Anterior cingulate cortex (tissue), 58 donors: ENCODE data around the gene ADAM30.

Experiments used
- DNase-seq, 58 donors: peaks; one replicate each; lab custom pipeline; 2025; lab: John Stamatoyannopoulos, UW

ADAM30 gene

DNA sequence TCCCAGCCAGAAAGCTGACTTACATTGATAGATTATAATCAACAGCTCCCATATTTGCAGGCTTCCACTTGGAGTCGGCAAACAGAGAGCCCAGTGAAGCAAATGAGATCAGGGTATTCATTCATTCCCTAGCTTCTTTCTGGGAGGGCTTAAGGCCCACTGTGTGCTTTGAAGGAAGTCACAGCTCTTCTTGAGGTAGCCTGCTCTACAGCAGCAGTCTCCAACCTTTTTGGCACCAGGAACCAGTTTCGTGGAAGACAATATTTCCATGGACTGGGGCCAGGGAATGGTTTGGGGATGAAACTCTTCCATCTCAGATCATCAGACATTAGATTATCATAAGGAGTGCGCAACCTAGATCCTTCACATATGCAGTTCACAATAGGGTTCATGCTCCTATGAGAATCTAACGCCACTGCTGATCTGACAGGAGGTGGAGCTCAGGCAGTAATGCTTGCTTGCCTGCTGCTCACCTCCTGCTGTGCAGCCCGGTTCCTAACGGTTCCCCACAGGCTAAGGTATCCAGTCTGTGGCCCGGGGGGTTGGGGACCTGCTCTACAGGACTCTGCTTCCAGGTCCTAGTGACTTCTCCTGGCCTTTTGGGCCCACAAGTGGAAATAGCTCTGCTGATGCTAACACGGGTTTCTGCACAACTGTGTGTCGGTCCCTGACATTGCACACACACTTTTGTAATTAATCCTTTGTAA, 13.7 kb upstream of the ADAM30 start:
- DNase-seq = no peak

- no peak for DNase-seq
Measured at GRCh38 chr1:119908661-119909060, 12.3 kb upstream of the ADAM30 start.

DNA sequence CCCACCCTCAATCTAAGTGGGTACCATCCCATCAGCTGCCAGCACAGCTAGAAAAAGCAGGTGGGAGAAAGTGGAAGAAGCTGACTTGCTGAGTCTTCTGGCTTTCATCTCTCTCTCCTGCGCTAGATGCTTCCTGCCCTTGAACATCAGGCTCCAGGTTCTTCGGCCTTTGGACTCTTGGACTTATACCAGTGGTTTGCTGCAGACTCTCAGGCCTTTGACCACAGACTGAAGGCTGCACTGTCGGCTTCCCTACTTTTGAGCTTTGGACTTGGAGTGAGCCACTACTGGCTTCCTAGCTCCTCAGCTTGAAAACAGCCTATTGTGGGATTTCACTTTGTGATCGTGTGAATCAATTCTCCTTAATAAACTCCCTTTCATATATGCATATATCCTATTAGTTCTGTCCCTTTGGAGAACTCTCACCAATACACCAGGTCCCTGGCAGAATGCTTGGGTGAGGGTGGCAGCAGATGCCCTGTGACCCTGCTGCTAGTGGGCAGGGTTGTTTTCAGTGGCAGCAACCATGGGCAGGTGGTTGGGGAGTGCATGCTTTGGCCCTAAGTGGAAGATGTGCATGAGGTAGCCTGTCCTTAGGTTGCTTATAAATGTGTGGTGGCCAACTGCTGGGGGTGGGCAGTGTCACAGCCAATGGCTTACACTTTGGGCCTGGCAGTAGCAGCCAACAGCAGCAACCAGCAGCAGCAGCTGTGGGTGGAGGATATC, 10.8 kb upstream of the ADAM30 start:
- no peak for DNase-seq

DNA sequence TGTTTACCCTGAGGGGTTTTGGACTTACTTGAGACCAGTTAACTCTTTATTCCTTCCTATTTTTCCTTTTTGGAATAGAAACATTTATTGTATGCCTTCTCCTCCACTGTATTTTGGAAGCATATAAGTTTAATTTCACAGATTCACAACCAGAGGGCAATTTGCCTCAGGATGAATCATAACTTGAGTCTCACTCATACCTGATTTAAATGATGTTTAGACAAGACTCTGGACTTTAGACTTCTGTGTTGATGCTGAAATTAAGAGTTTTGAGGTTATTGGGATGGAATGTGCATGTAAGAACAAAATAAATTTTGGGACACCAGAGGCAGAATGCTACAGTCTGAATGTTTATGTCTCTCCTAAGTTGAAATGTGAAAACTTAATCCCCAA, 7.1 kb upstream of the ADAM30 start:
- no peak for DNase-seq

DNA sequence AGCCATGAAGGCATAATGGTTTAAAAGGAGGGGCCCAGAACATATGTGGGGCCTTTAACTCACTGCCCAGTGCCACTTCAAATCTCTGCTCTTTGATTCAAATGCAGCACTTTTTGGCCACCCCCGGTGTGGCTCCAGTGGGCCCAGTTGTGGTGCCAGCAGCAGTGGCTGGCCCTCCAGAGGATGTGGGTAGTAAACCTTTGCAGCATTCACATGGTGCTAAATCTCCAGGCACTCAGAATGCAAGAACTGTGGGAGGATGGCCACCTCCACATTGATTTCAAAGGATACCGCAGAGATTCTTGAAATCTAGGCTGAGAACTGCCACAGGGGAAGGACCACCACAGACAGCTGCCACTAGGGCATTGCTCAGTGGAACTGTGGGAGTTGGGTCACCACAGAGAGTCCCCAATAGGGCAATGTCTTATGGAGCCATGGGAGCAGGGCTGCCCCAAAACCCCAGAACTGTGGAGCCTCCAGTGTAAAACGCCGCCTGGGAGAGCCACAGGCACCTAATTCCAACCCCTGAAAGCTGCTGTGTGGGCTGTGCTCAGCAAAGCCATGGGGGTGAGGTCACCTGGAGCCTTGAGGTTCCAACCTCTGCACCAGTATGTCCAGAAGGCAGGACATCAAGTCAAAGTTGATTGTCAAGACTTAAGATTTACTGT, 6.6 kb upstream of the ADAM30 start:
- DNase-seq = no peak

- no peak for DNase-seq
Measured at GRCh38 chr1:119898981-119899720, 2.8 kb upstream of the ADAM30 start.

DNA sequence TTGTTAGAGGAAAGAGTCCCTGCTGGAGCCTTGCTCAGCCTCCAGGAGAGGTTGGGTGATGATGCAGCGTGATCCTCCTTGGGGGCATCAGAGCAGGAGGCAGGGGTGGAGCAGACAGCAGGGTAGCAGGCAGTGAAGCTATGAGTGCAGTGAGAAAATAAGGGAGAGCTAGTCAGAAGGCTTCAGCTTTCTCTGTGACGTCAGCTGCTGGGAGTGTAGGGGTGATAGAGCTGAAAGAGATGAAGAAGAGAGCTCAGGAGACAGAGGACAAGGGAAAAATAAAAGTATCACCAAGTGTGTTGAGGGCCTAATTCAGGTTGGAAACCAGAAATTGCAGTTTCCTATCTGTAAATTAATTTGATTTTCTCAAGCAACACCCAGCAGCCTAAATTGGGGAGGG, 2.2 kb upstream of the ADAM30 start:
- DNase-seq = no peak

DNA sequence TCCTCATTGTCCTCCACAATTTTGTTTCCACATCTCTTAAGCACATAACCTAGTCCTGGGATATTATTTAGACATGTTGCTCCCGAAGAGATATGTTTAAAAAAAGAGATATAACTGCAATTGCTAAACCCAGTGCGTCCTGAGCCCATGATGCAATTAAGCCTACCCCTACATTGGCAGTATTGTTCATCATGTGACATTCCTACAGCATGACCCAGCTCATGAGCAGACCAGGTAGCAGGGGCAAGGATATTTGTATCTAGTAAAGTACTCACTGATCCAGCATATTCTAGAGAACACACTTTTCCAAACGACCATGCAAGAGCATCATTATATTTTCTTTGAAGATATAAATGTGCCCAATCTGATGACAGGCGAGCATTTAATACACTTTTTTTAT, 1.2 kb downstream of the ADAM30 start:
- no peak for DNase-seq

DNA sequence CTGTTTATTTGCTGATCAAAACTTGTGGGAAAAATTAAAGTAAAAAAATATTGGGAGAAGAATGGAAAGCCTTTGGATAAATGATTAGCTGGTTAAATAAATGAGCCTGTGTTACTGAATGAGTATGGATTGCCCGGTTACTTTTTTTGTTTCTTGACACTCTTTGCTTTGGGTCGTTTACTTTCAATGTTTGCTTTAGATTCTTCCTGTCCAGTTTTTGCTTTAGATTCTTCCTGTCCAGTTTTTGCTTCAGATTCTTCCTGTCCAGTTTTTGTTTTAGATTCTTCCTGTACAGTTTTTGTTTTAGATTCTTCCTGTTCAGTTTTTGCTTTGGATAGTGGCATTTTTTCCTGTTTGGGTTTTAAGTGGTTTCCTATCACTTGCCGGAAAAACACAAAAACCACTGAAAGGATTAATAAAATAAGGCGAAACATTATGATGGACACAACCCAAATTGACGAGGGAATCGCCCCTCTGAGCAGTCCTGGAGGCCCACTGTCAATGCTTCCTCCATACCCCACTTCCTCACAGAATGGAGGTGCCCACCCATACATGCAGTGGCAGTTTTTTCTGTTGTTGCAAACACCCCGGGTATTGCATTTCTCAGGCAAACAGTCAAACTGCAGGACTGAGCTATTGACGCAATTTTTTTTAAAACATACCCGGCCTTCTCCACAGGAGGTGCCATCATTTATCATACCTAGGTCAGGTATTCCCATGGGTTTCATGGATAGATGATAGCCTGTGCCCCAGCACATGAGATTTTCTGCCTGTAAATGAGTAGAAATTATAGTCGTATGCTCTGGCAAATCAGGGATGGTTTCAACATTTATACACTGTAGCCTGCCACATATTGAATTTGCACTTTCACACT, 2.3 kb downstream of the ADAM30 start:
- no peak for DNase-seq

- DNase-seq = no peak
Measured at GRCh38 chr1:119893238-119893791, 3.0 kb downstream of the ADAM30 start.

DNA sequence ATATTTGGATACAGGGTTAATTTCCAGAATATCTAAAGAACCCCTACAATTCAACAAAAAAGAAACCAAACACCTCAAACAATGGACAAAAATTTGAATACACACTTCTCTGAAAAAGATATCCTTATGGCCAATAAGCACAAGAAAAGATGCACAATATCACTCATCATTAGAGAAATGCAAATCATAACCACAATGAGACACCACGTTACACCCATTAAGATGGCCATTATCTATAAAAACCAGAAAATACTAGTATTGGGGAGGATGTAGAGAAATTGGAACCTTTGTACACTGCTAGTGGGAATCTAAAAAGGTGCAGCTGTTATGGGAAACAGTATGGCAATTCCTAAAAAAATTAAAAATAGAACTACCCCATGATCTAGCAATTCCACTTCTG, 4.9 kb downstream of the ADAM30 start:
- DNase-seq = no peak

DNA sequence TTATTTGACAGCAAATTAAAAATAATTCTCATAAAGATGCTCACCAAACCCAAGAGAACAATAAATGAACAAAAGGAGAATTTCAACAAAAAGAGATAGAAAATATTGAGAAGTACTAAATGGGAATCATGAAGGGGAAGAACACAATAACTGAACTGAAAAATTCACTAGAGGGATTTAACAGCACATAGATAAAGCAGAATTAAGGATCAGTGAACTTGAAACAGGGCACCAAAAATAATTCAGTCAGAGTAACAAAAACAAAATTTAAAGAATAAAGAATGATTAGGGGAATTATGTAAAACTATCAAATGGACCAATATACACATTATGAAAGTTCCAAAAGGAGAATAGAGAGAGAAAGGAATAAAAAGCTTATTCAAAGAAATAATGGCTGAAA, 7.8 kb downstream of the ADAM30 start:
- DNase-seq = no peak

- DNase-seq = no peak
Measured at GRCh38 chr1:119887427-119887826, 8.9 kb downstream of the ADAM30 start.

GRCh38 chr1:119885903-119886783, 10.2 kb downstream of the ADAM30 start:
- peak in 5 of 58 donors; percentile 3 to 25 (median 6) for DNase-seq

DNA sequence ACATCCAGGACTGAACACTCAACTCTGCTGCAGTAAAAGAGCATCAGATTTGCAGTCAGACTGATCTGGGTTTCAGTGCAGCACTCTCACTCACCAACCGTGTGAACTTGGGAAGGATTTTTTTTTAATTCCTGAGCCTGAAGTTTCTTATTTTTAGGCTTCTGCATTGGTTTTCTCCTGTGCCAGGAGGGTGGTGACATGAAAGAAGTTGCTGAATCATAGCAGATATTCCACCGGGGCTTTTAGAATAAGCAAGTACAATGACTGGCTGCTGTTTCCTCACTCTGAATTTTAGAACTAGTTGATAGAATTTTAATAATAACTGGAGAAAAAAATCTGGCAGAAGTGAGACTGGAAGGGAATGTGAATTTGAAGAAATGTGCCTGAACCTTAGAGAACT, 11.6 kb downstream of the ADAM30 start:
- DNase-seq = no peak

DNA sequence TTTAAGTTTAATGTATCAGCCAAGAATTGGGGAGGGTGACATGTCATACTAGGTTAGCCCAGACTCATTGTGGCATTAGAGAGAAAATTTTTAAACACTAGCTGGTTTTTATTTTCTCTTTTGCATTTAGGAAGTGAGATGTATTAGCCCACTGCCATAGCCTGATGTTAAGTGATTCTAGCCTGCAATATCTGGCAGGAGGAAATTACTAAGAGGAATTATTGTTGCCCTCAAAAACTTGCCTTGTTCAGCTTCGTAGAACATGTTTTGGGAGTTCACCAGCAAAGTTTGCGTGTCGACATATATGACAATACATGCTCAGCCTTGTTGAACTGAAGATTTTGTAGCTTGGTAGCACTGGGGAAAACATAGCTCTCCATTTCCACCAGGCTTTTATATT, 12.5 kb downstream of the ADAM30 start:
- DNase-seq = no peak

- DNase-seq = no peak
Measured at GRCh38 chr1:119882132-119883049, 13.9 kb downstream of the ADAM30 start.
